KOPT-K1 (cell line): ENCODE results near the gene PCDHGC5.

ENCODE experiments used
- H3K27ac ChIP-seq: fragments of 200-600 bp; sonication (generic); 2 replicates; pipeline ENCODE4 v1.5.1; 2016; ENCODE audit warnings: antibody characterized with exemption, mild to moderate bottlenecking, low read depth, low read length; ENCODE audit not compliant: poor library complexity, severe bottlenecking
- H3K36me3 ChIP-seq: fragments of 200-600 bp; sonication (generic); 2 replicates; pipeline ENCODE4 v1.5.1; 2017; ENCODE audit warnings: antibody characterized with exemption, mild to moderate bottlenecking, low read length, moderate library complexity; ENCODE audit not compliant: insufficient read depth
- H3K9me3 ChIP-seq: fragments of 200-600 bp; sonication (generic); 2 replicates; pipeline ENCODE4 v1.5.1; 2017; ENCODE audit warnings: antibody characterized with exemption, low read length, mild to moderate bottlenecking; ENCODE audit not compliant: insufficient read depth, poor library complexity, severe bottlenecking

PCDHGC5 gene

DNA sequence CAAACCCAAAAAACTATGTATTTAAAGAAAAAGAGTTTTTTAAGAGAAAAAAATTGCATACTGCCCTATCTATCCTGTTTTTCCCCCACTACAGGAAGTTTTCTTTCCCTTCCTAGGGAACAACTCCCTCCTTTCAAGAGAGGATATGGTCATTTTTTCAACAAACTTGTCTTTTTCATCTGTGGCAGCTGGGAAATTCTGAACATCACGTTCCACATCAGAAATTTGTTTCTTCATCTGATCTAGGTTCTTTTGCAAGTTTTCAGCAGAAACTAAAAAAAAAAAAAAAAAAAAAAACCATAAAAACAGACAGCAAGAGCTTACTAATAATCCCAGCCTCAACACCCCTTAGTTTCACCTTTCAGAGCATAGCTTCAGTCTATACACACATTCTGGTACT is 38.5 kb downstream of the PCDHGC5 start:
- Histone ChIP-seq H3K36me3 (peaks cover 100% of the 10 kb centered on the region), H3K9me3 (no peaks in the 10 kb centered on the region), H3K27ac (no peak overlapping the region)

DNA sequence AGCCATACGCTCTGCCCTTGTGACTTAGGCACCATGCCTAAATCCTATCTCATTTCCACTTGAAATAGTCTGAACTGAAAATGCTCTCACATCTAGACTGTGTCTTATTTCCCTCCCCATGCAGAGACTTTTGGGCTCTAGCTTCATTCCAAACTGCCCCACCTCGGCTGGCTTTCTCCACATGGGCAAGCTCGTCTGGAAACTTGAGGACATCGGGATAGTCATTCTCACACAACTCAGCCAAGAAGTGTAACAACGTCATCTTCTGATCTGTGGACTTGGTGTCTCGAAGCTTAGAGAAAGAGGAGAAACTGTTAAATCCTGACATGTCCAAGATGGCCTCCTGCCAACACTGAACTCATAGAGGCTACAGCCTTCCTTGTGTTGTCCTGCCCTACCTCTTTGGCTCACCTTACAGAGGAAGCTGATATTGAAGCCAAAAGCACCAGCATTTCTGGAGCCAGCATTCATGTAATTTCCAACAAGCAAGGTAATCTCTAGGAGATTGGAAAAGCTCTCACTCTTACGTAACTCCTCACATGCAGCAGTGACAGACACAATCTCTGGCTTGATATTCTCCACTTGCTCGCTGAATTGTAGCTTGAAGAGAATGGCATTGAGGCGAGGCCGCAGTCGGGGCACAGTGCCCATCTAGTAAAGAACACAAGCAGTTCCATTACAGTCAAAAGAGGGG is 39.6 kb downstream of the PCDHGC5 start:
- no peaks in the 10 kb centered on the region for H3K9me3 ChIP-seq
- H3K27ac ChIP-seq = no peak overlapping the region
- H3K36me3 ChIP-seq = peaks cover 100% of the 10 kb centered on the region

DNA sequence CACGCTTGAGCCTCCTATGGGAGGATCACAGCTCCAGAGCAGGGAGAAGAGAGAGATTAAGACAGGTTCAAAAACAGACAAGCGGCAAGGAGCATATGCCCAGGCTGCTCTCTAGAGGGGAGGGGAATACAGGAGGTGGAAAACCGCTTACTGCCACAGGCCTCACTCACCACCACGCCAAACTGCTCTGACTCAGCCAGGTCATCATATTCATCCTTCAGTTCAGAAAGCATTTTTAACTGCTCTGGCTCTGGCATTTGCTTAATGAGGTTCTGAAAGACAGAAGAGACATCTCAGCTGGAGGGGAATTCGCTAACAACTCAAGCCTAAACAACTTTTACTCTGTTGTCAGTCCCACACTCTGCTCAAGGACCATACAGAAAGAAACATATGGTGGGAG is 40.1 kb downstream of the PCDHGC5 start:
- Histone ChIP-seq H3K9me3 (no peaks in the 10 kb centered on the region), H3K36me3 (peaks cover 100% of the 10 kb centered on the region), H3K27ac (no peak overlapping the region)

DNA sequence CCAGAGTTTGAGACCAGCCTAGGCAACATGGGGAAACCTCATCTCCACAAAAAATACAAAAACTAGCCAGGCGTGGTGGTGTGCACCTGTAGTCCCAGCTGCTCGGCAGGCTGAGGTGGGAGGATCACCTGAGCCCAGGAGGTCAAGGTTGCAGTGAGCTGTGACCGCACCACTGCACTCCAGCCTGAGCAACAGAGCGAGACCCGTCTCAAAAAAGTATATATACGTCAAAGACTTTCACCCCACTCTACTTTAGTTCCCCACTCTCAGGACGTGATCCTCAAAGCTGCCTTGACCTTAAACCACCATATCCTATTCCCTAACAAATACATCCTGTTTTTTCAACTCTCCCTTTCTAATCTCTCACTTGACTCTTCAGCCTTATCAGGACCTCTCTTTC is 41.0 kb downstream of the PCDHGC5 start:
- H3K36me3 ChIP-seq = peaks cover 100% of the 10 kb centered on the region
- no peak overlapping the region for H3K27ac ChIP-seq

GRCh38 chr5:141532726-141533125 is 43.8 kb downstream of the PCDHGC5 start:
- Histone ChIP-seq H3K9me3 (no peaks in the 10 kb centered on the region), H3K36me3 (peaks cover 98% of the 10 kb centered on the region), H3K27ac (no peak overlapping the region)

More for the DNA sequence above, 41.0 kb downstream of the PCDHGC5 start:
- H3K9me3 ChIP-seq = no peaks in the 10 kb centered on the region

DNA sequence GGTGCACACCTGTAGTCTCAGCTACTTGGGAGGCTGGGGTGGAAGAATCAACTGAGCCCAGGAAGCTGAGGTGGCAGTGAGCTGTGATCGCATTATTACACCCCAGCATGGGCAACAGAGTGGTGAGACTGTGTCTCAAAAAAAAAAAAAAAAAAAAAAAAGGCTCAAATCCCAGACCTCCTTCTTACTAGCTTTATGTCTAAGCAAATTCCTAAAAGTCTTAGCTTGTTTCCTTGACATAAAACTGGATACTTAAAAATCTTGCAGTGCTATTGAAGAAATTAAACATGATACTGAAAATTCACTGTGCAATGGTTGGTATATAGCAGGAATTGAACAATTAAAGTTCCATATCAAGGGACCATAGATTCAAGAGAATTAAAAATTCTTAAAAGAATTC is 45.0 kb downstream of the PCDHGC5 start:
- H3K27ac ChIP-seq = no peak overlapping the region
- peaks cover 90% of the 10 kb centered on the region for H3K36me3 ChIP-seq
- no peaks in the 10 kb centered on the region for H3K9me3 ChIP-seq

- H3K9me3 ChIP-seq = no peaks in the 10 kb centered on the region
- H3K27ac ChIP-seq = no peak overlapping the region
- peaks cover 90% of the 10 kb centered on the region for H3K36me3 ChIP-seq
Measured at GRCh38 chr5:141534492-141535213, 45.8 kb downstream of the PCDHGC5 start.
